ENCODE results near the gene RORB. TPM values are rescaled to one million over a fixed set of nuclear protein-coding genes. Genes with fewer than 3 reads are reported as not detected.

Gene RORB
- total and polyA plus RNA-seq, 12 donors, result 0.28 to 8.8 (median 3.7) TPM

- TF ChIP-seq CTCF (IDR thresholded peaks at IDR 0.05) (no peak), POLR2A (IDR thresholded peaks at IDR 0.05) (no peak)
- H3K36me3 ChIP-seq (replicated peaks in 1 of 2), result no peaks in the 10 kb centered on the region
Observed at GRCh38 chr9:74662674-74663073, 165.5 kb downstream of the RORB start.

DNA sequence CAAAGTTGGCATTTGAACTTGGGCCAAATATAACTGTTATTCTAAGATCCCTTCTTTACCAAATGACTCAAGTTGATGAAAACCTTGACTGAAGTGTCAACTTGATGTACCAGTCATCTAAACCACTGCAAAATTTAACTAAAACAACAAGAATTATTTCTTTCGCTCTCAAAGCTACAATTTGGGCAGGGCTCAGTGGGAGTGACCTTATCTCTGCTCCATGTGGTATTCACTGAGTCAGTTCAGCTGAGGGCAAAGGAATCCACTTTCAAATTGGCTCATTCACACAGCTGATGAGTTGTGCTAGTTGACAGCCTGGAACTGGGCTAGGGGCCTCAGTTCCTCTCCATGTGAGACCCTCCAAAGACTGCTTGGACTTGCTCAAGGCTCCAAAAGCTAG, 166.3 kb downstream of the RORB start:
- Histone ChIP-seq H3K9me3 (replicated peaks in 1 of 3) (no peaks in the 10 kb centered on the region), H3K27me3 (no peaks in the 10 kb centered on the region), H3K27ac (no peak overlapping the region), H3K4me1 (replicated peaks in 1 of 2) (no peaks in the 10 kb centered on the region), H3K4me3 (no peak overlapping the region), H3K36me3 (replicated peaks in 1 of 2) (no peaks in the 10 kb centered on the region)
- intact Hi-C loops (cut with DNase I), result no loop called here
- TF ChIP-seq CTCF (IDR thresholded peaks at IDR 0.05), result no peak
- no peak for TF ChIP-seq POLR2A (IDR thresholded peaks at IDR 0.05)
- no peak for DNase-seq
- WGBS, 4 donors, result 89 to 96% (median 93%) methylated on average over 1 of the region's 1 CpG

More at GRCh38 chr9:74662674-74663073, 165.5 kb downstream of the RORB start:
- DNase-seq, result no peak
- WGBS, 4 donors, result 82 to 85% (median 83%) methylated on average over 8 of the region's 8 CpGs
- no peaks in the 10 kb centered on the region for H3K27me3 ChIP-seq
- H3K27ac ChIP-seq, result no peak overlapping the region
- intact Hi-C loops (cut with DNase I), result no loop called here
- no peaks in the 10 kb centered on the region for H3K9me3 ChIP-seq (replicated peaks in 1 of 3)
- H3K4me1 ChIP-seq (replicated peaks in 1 of 2), result no peaks in the 10 kb centered on the region
- no peak overlapping the region for H3K4me3 ChIP-seq

DNA sequence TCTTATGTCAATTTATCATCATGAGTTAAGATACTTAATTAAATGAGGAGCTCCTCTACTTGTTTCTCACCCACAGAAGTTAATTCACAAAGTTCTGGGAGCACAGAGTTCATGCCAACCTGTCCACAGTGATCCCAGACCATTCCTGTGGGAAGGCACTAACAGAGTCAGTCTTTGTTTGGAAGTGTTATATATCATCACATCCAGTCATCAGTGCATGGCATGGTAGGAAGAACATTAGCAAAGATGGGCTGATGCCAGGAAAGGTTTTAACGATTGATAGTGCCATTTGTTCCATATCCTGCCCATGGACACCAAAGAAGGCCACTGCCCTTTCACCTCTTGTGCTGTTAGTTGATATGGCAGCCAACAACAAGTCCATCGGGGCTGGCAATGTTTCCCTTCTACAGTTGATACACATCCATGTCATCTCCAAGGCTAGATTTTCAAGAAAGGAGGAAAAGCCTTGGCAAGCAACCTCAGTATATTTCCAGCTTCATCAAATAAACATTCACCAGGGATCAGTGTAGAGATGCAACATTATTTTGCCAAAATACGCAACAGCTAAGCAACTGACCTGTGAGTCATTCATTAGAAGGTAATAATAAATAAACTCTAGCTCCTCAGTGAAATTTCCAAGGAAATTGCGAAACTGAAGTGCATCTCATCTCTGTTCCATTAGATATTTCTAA, 169.6 kb downstream of the RORB start:
- H3K27me3 ChIP-seq, result no peaks in the 10 kb centered on the region
- no peak overlapping the region for H3K4me3 ChIP-seq
- H3K27ac ChIP-seq, result peak overlapping the region in 2 of 5 donors; percentile 12 to 47
- TF ChIP-seq POLR2A (IDR thresholded peaks at IDR 0.05) (no peak), CTCF (IDR thresholded peaks at IDR 0.05) (no peak)
- no peaks in the 10 kb centered on the region for H3K4me1 ChIP-seq (replicated peaks in 1 of 2)
- H3K36me3 ChIP-seq (replicated peaks in 1 of 2), result no peaks in the 10 kb centered on the region
- DNase-seq, result peak in 5 of 7 donors; percentile 13 to 44 (median 30)
- H3K9me3 ChIP-seq (replicated peaks in 1 of 3), result no peaks in the 10 kb centered on the region
- WGBS, 4 donors, result 29 to 40% (median 33%) methylated on average over 4 of the region's 4 CpGs
- intact Hi-C loops (cut with DNase I), result no loop called here

DNA sequence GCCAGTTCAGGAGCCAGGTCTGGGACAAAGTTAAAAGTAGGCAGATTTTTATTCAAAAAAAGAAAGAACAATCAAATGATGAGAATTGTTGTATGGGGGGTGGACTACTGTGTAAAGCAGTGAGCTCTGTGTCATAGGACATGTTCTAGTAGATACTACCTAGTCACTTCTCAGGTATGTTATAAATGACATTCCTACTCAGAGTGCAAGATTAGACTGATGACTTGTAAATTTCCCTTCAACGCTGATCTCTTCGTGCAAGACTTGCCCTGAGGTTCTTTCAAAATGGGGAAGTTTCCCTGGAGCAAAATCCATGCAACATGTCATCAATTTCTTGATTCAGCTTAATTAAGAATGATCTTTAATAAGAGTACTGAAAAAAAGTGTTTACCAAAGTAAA, 175.1 kb downstream of the RORB start:
- intact Hi-C loops (cut with DNase I), result no loop called here

More for the DNA sequence above, 175.1 kb downstream of the RORB start:
- no peaks in the 10 kb centered on the region for H3K9me3 ChIP-seq (replicated peaks in 1 of 3)
- no peaks in the 10 kb centered on the region for H3K4me1 ChIP-seq (replicated peaks in 1 of 2)
- 84 to 91% (median 88%) methylated on average over 2 of the region's 2 CpGs for WGBS, 4 donors
- no peak overlapping the region for H3K4me3 ChIP-seq
- no peaks in the 10 kb centered on the region for H3K36me3 ChIP-seq (replicated peaks in 1 of 2)
- H3K27me3 ChIP-seq, result no peaks in the 10 kb centered on the region
- TF ChIP-seq POLR2A (IDR thresholded peaks at IDR 0.05), result no peak
- no peak for TF ChIP-seq CTCF (IDR thresholded peaks at IDR 0.05)
- no peak for DNase-seq
- H3K27ac ChIP-seq, result no peak overlapping the region

All from adrenal gland (tissue), 12 donors.